GM12865 (cell line): ENCODE results near the gene BRD7.

ENCODE experiments used
- DNase-seq: peaks from one replicate; pipeline ENCODE4 v3.0.0; 2010; ENCODE audit warnings: low read depth
- H3K4me3 ChIP-seq: 2 replicates; pipeline ENCODE4 v1.5.1; 2011; ENCODE audit warnings: mild to moderate bottlenecking, low read depth, low read length, control low read depth
- TF ChIP-seq, protein P1 (sequence below): IDR thresholded peaks from 2 replicates; pipeline ENCODE4 v1.5.1; 2011; ENCODE audit warnings: low read length, control low read depth, low read depth, inconsistent platforms; ENCODE audit not compliant: insufficient read depth; ENCODE audit errors: missing control alignments

BRD7 gene

GRCh38 chr16:50288026-50288425, 80.8 kb downstream of the BRD7 start:
- TF ChIP-seq, protein P1, sequence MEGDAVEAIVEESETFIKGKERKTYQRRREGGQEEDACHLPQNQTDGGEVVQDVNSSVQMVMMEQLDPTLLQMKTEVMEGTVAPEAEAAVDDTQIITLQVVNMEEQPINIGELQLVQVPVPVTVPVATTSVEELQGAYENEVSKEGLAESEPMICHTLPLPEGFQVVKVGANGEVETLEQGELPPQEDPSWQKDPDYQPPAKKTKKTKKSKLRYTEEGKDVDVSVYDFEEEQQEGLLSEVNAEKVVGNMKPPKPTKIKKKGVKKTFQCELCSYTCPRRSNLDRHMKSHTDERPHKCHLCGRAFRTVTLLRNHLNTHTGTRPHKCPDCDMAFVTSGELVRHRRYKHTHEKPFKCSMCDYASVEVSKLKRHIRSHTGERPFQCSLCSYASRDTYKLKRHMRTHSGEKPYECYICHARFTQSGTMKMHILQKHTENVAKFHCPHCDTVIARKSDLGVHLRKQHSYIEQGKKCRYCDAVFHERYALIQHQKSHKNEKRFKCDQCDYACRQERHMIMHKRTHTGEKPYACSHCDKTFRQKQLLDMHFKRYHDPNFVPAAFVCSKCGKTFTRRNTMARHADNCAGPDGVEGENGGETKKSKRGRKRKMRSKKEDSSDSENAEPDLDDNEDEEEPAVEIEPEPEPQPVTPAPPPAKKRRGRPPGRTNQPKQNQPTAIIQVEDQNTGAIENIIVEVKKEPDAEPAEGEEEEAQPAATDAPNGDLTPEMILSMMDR: no peak
- H3K4me3 ChIP-seq: no peak overlapping the region
- no peak for DNase-seq

DNA sequence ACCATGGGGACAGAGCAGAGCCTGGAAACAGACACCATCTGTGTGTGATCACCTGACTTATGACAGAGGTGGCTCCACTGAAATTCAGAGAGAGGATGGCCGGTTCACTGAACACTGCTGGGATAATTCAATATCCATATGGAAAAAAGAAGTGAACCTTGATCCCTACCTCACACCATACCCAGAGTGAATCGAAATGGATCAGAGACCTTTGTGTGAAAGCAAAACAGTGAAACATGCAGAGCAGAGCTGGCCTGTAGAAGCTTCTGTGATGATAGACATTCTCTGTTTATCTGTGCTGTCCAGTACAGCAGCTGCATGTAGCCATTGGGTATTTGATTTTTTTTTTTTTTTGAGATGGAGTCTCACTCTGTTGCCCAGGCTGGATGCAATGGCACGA, 82.1 kb downstream of the BRD7 start:
- TF ChIP-seq, protein P1: no peak
- H3K4me3 ChIP-seq: no peak overlapping the region
- no peak for DNase-seq

DNA sequence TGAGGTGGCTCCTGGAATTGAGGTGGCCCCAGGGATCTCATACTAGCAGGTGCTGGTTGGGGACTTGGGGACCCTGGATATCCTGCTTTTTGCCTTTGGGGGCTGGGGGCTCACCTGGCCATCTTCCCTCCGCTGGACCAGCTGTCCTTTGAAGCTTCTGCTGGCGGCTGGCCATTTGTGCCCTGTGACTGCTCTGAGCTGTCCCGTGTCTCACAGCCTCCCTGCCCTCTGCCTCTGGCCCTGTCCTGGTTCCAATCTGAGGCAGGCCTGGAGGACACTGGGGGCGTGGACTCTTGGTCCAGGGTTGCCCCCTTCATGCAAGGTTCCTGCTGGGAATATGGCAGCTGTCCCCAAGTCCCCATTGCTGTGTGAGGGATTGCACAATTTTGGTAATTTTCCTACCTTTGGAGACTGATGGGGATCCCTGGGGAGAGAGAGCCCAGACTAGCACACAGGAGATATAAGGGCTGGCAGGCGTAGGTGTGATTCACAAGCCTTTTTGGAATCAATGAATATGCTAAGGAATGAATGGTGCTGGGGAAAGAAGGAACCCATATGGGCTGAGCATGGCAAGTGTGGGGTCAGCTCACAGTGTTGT, 83.3 kb downstream of the BRD7 start:
- H3K4me3 ChIP-seq: no peak overlapping the region
- no peak for DNase-seq
- TF ChIP-seq, protein P1: no peak

- DNase-seq: no peak
- H3K4me3 ChIP-seq: no peak overlapping the region
- TF ChIP-seq, protein P1: no peak
Measured at GRCh38 chr16:50284131-50284911, 84.5 kb downstream of the BRD7 start.

- no peak overlapping the region for H3K4me3 ChIP-seq
- no peak for DNase-seq
- TF ChIP-seq, protein P1: no peak
Measured at GRCh38 chr16:50282955-50283631, 85.7 kb downstream of the BRD7 start.

DNA sequence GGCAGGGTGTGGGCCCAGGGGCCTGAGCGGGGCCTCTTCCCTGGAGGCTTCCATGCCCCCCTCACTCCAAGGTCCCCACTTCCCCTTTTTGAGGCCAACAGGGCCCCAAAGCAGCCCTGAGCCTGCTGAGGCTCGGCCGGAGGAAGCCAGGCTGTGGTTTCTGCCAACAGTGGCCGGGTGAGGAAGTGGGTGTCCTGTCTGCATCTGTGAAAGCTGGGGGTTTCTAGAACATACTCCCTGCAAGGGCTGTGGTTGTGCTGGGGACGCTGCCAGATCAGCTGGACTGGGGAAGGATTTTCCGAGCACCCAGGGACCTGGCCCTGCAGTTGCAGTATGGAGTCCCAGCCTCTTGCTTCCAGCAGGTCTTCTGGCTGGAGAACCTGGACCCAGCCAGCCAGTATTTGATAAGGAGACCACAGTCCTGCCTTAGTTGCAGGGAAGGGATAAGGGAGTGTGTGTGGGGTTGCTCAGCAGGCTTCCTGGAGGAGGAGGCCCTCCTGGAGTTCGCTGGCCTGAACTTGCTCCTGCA, 86.7 kb downstream of the BRD7 start:
- peak overlapping the region; percentile 36 for H3K4me3 ChIP-seq
- peak; percentile 94 for DNase-seq
- TF ChIP-seq, protein P1: no peak
